A549 (cell line): ENCODE measurements around the gene ZNF521. TPM values are rescaled to one million over a fixed set of nuclear protein-coding genes. Genes with fewer than 3 reads are reported as not detected.

Experiments
- ATAC-seq, 2 experiments: fragments of 200-7000 bp in 1 of 2; fragments of >200 bp in 1 of 2; cut with Nextera tagmentation in 1 of 2; cut with Tn5 transposase in 1 of 2; 3 replicates each; pipeline versions ENCODE4 v1.8.0 to v1.9.1; 2018 to 2020; ENCODE audit warnings: mild to moderate bottlenecking in 1 of 2, moderate library complexity in 1 of 2
- CTCF ChIA-PET: fragments of 300-600 bp; sonication (Branson Sonifier 250); formaldehyde crosslinking; extraction: SDS; loops from one replicate; lab custom pipeline; 2021; ENCODE audit warnings: antibody characterized with exemption, inconsistent platforms; lab: Yijun Ruan, JAX
- POLR2A ChIA-PET: fragments of 350-600 bp; formaldehyde crosslinking; extraction: SDS; loops from one replicate; lab custom pipeline; 2021; ENCODE audit warnings: antibody characterized with exemption, inconsistent platforms; lab: Yijun Ruan, JAX
- DNase-seq, 2 experiments: peaks; one replicate each; pipeline versions ENCODE4 v3.0.0 to v3.0.0-alpha.2; 2011 to 2016; ENCODE audit warnings: low read depth in 1 of 2, low spot score in 1 of 2
- FAIRE-seq: peaks from 2 replicates; lab custom pipeline; 2011; peaks lifted over from hg19 to GRCh38; lab: Jason Lieb, UNC
- H3K27ac ChIP-seq, 2 experiments: fragments of >200 bp; sonication (Bioruptor Twin); formaldehyde crosslinking; 3 replicates each; pipeline ENCODE4 v1.5.1; 2016 to 2017
- H3K4me1 ChIP-seq: fragments of >200 bp; sonication (Bioruptor Twin); formaldehyde crosslinking; 3 replicates; pipeline ENCODE4 v1.6.1; 2016
- H3K4me2 ChIP-seq: fragments of >200 bp; sonication (Bioruptor Twin); formaldehyde crosslinking; 3 replicates; pipeline ENCODE4 v1.6.1; 2016
- H3K4me3 ChIP-seq: fragments of >200 bp; sonication (Bioruptor Twin); formaldehyde crosslinking; 3 replicates; pipeline ENCODE4 v1.5.1; 2016
- H3K9me3 ChIP-seq: fragments of >200 bp; sonication (Bioruptor Twin); formaldehyde crosslinking; 3 replicates; pipeline ENCODE4 v1.6.1; 2016
- CBX2 ChIP-seq: fragments of 200-600 bp; sonication (generic); IDR thresholded peaks from 2 replicates; pipeline ENCODE4 v1.6.1; 2016; ENCODE audit warnings: low read depth, mild to moderate bottlenecking, borderline replicate concordance
- CBX8 ChIP-seq: fragments of 200-600 bp; sonication (generic); IDR thresholded peaks from 2 replicates; pipeline ENCODE4 v1.6.1; 2016
- CHD4 ChIP-seq: fragments of 200-600 bp; sonication (generic); IDR thresholded peaks from 2 replicates; pipeline ENCODE4 v1.6.1; 2016; ENCODE audit warnings: antibody characterized with exemption, mild to moderate bottlenecking, borderline replicate concordance
- EHF ChIP-seq: fragments of 250-450 bp; sonication (Bioruptor Pico); IDR thresholded peaks from 2 replicates; pipeline ENCODE4 v1.5.0; 2020; ENCODE audit warnings: mild to moderate bottlenecking
- FOSB ChIP-seq: fragments of 250-450 bp; sonication (Bioruptor Pico); IDR thresholded peaks from 2 replicates; pipeline ENCODE4 v1.5.0; 2020; ENCODE audit warnings: mild to moderate bottlenecking, moderate library complexity
- HES2 ChIP-seq: fragments of >200 bp; sonication (Bioruptor Twin); formaldehyde crosslinking; IDR thresholded peaks from 2 replicates; pipeline ENCODE4 v1.6.1; 2016
- HMGXB4 ChIP-seq: fragments of 250-450 bp; sonication (Bioruptor Pico); IDR thresholded peaks from 2 replicates; pipeline ENCODE4 v1.5.0; 2021; ENCODE audit warnings: mild to moderate bottlenecking, moderate library complexity, borderline replicate concordance
- HOXB13 ChIP-seq: fragments of 250-450 bp; sonication (Bioruptor Pico); IDR thresholded peaks from 2 replicates; pipeline ENCODE4 v1.5.0; 2020; ENCODE audit warnings: low read depth, mild to moderate bottlenecking, moderate library complexity
- JUN ChIP-seq, 2 experiments: fragments of >200 bp; sonication (Bioruptor Twin); formaldehyde crosslinking; IDR thresholded peaks; 2 replicates in 1 of 2; 3 replicates in 1 of 2; pipeline ENCODE4 v1.6.1; 2016 to 2017
- MAFK ChIP-seq: fragments of 450-650 bp; IDR thresholded peaks from 2 replicates; pipeline ENCODE4 v1.6.1; 2014; ENCODE audit not compliant: partially characterized antibody
- NR3C1 ChIP-seq: fragments of >200 bp; sonication (Bioruptor Twin); formaldehyde crosslinking; IDR thresholded peaks from 3 replicates; pipeline ENCODE4 v1.6.1; 2017
- PHF8 ChIP-seq: fragments of 200-600 bp; sonication (generic); IDR thresholded peaks from 2 replicates; pipeline ENCODE4 v1.6.1; 2016; ENCODE audit warnings: low read depth, mild to moderate bottlenecking, antibody characterized with exemption, moderate library complexity, borderline replicate concordance
- POLR2A ChIP-seq: IDR thresholded peaks from 2 replicates; pipeline ENCODE4 v1.6.1; 2012; ENCODE audit warnings: mild to moderate bottlenecking, low read length
- POLR2AphosphoS2 ChIP-seq: conservative IDR thresholded peaks from 2 replicates; pipeline ENCODE4 v1.6.1; 2012; ENCODE audit warnings: low read length, improper control_type of control experiment, inconsistent platforms
- RFX5 ChIP-seq: fragments of 450-650 bp; IDR thresholded peaks from 2 replicates; pipeline ENCODE4 v1.7.1; 2014; ENCODE audit warnings: antibody characterized with exemption, mild to moderate bottlenecking, moderate library complexity
- RNF2 ChIP-seq: fragments of 200-600 bp; sonication (generic); IDR thresholded peaks from 2 replicates; pipeline ENCODE4 v1.6.1; 2016; ENCODE audit warnings: low read depth, mild to moderate bottlenecking, antibody characterized with exemption, moderate library complexity, borderline replicate concordance
- SREBF2 ChIP-seq: fragments of 450-650 bp; IDR thresholded peaks from 2 replicates; pipeline ENCODE4 v1.6.1; 2014; ENCODE audit warnings: mild to moderate bottlenecking, moderate library complexity
- TP53 ChIP-seq: fragments of 250-450 bp; sonication (Bioruptor Pico); IDR thresholded peaks from 2 replicates; pipeline ENCODE4 v1.5.0; 2021; ENCODE audit warnings: mild to moderate bottlenecking, moderate library complexity
- ZFP36 ChIP-seq: fragments of 450-650 bp; IDR thresholded peaks from 2 replicates; pipeline ENCODE4 v1.6.1; 2014; ENCODE audit warnings: borderline replicate concordance; ENCODE audit not compliant: partially characterized antibody
- ZSCAN20 ChIP-seq: fragments of 250-450 bp; sonication (Bioruptor Pico); IDR thresholded peaks from 2 replicates; pipeline ENCODE4 v1.8.0; 2022; ENCODE audit warnings: mild to moderate bottlenecking, moderate library complexity
- WGBS: methylation state at CpG from one replicate; pipeline ENCODE4 v1.1.6; 2017; ENCODE audit errors: missing lambda C conversion rate; 5-methylcytosine and 5-hydroxymethylcytosine counted together
- polyA plus RNA-seq, 4 experiments: library from polyadenylated mRNA; depleted of rRNA in 3 of 4; stranded (reverse); fragments of >200 nt; fragmentation: RNase III in 1 of 4; extraction: RNeasy Plus Mini Kit Qiagen cat#74134 plus additional on column Dnase treatment in 1 of 4; gene quantifications; 2 replicates in 3 of 4; 3 replicates in 1 of 4; pipeline ENCODE4 v1.2.3, GENCODE V29; 2011 to 2017
- TF ChIP-seq, protein P1 (sequence below): fragments of >200 bp; sonication (Bioruptor Twin); formaldehyde crosslinking; IDR thresholded peaks from 3 replicates; pipeline ENCODE4 v1.6.1; 2016
- TF ChIP-seq, protein P2 (sequence below): IDR thresholded peaks from 2 replicates; pipeline ENCODE4 v1.6.1; 2012

Gene ZNF521
- polyA plus RNA-seq, 2 of the 4 experiments (the other 2 are of a cell fraction), result not detected

- DNase-seq (no peak), ATAC-seq (no peak), FAIRE-seq (no peak)
- ChIA-PET CTCF (no interaction called here), POLR2A (no interaction called here)
- Histone ChIP-seq H3K4me1 (no peaks in the 10 kb centered on the region), H3K27ac (no peak overlapping the region), H3K4me3 (no peak overlapping the region), H3K9me3 (no peaks in the 10 kb centered on the region), H3K4me2 (no peak overlapping the region)
- WGBS, result 0% methylated on average over 1 of the region's 1 CpG
- TF ChIP-seq HMGXB4 (CRISPR knock-in tag) (no peak), FOSB (no peak), CBX8 (no peak), NR3C1 (no peak), ZSCAN20 (no peak), CHD4 (no peak), RNF2 (no peak), RFX5 (no peak), HES2 (no peak), EHF (CRISPR knock-in tag) (no peak), ZFP36 (no peak), CBX2 (no peak), HOXB13 (CRISPR knock-in tag) (no peak), TP53 (CRISPR knock-in tag) (no peak), SREBF2 (no peak), PHF8 (no peak)
- TF ChIP-seq, protein P1, sequence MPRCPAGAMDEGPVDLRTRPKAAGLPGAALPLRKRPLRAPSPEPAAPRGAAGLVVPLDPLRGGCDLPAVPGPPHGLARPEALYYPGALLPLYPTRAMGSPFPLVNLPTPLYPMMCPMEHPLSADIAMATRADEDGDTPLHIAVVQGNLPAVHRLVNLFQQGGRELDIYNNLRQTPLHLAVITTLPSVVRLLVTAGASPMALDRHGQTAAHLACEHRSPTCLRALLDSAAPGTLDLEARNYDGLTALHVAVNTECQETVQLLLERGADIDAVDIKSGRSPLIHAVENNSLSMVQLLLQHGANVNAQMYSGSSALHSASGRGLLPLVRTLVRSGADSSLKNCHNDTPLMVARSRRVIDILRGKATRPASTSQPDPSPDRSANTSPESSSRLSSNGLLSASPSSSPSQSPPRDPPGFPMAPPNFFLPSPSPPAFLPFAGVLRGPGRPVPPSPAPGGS, result no peak
- TF ChIP-seq, protein P2, sequence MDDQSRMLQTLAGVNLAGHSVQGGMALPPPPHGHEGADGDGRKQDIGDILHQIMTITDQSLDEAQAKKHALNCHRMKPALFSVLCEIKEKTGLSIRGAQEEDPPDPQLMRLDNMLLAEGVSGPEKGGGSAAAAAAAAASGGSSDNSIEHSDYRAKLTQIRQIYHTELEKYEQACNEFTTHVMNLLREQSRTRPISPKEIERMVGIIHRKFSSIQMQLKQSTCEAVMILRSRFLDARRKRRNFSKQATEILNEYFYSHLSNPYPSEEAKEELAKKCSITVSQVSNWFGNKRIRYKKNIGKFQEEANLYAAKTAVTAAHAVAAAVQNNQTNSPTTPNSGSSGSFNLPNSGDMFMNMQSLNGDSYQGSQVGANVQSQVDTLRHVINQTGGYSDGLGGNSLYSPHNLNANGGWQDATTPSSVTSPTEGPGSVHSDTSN, result no peak
Measured at GRCh38 chr18:25125680-25126079, 226.3 kb downstream of the ZNF521 start.

- FAIRE-seq (no peak), DNase-seq (no peak), ATAC-seq (no peak)
- no peak overlapping the region for H3K27ac ChIP-seq
- WGBS, result 5% methylated on average over 6 of the region's 6 CpGs
- ChIA-PET CTCF (no interaction called here), POLR2A (no interaction called here)
- H3K4me1 ChIP-seq, result no peaks in the 10 kb centered on the region
- no peak overlapping the region for H3K4me2 ChIP-seq
- H3K9me3 ChIP-seq, result no peaks in the 10 kb centered on the region
- TF ChIP-seq JUN (IDR thresholded peaks at IDR 0.05) (no peak), MAFK (no peak), ZFP36 (no peak), TP53 (CRISPR knock-in tag) (no peak), POLR2A (no peak), POLR2AphosphoS2 (no peak)
- no peak overlapping the region for H3K4me3 ChIP-seq
Measured at GRCh38 chr18:25123438-25124232, 228.3 kb downstream of the ZNF521 start.
